ENCODE results near the gene CPED1.
"Not testable (repeated sequence)": the region's sequence is repeated elsewhere in the genome, so short reads cannot be mapped to it uniquely, and the experiment has no call there.

The CPED1 gene

GRCh38 chr7:120997882-120998474 is 9.5 kb downstream of the CPED1 start:
- no peak for DNase-seq

GRCh38 chr7:120998520-120998919 is 10.0 kb downstream of the CPED1 start:
- DNase-seq: no peak

GRCh38 chr7:120998996-120999565 is 10.6 kb downstream of the CPED1 start:
- DNase-seq: no peak

- no peak for DNase-seq
Observed at GRCh38 chr7:121000081-121000983, 11.8 kb downstream of the CPED1 start.

- no peak for DNase-seq
Observed at GRCh38 chr7:121001234-121001906, 12.9 kb downstream of the CPED1 start.

- DNase-seq: no peak
Observed at GRCh38 chr7:121002048-121002756, 13.7 kb downstream of the CPED1 start.

- DNase-seq: no peak
Observed at GRCh38 chr7:121002757-121003200, 14.3 kb downstream of the CPED1 start.

- no peak for DNase-seq
Observed at GRCh38 chr7:121003986-121004685, 15.6 kb downstream of the CPED1 start.

GRCh38 chr7:121005058-121005457 is 16.5 kb downstream of the CPED1 start:
- not testable (repeated sequence) for DNase-seq

GRCh38 chr7:121005996-121006584 is 17.6 kb downstream of the CPED1 start:
- DNase-seq: no peak

GRCh38 chr7:121006711-121007315 is 18.3 kb downstream of the CPED1 start:
- DNase-seq: no peak

GRCh38 chr7:121008816-121009215 is 20.3 kb downstream of the CPED1 start:
- DNase-seq: no peak

- no peak for DNase-seq
Observed at GRCh38 chr7:121011401-121011800, 22.9 kb downstream of the CPED1 start.

- peak in 1 of 3 experiments; percentile 11 for DNase-seq
Observed at GRCh38 chr7:121012170-121012874, 23.8 kb downstream of the CPED1 start.

GRCh38 chr7:121012919-121013318 is 24.4 kb downstream of the CPED1 start:
- DNase-seq: peak in 1 of 3 experiments; percentile 35

- DNase-seq: no peak
Observed at GRCh38 chr7:121015560-121015959, 27.0 kb downstream of the CPED1 start.

- no peak for DNase-seq
Observed at GRCh38 chr7:121016966-121017365, 28.5 kb downstream of the CPED1 start.

GRCh38 chr7:121017586-121017985 is 29.1 kb downstream of the CPED1 start:
- no peak for DNase-seq

- no peak for DNase-seq
Observed at GRCh38 chr7:121019018-121019417, 30.5 kb downstream of the CPED1 start.

GRCh38 chr7:121020249-121020988 is 31.9 kb downstream of the CPED1 start:
- DNase-seq: no peak
